Panc1 (cell line): ENCODE results near the gene NSDHL. TPM values are rescaled to one million over a fixed set of nuclear protein-coding genes. Genes with fewer than 3 reads are reported as not detected.
A peak's percentile ranks its signal among the peaks of the same experiment; 100 is the strongest.

Experiments used
- ATAC-seq: fragments of 200-7000 bp; cut with Tn5 transposase; 2 replicates; pipeline ENCODE4 v1.9.1; 2020; ENCODE audit warnings: mild to moderate bottlenecking, moderate library complexity
- BruUV-seq: library from RNA; stranded (reverse); fragments of 400-500 nt; replicated peaks from 2 replicates; lab custom pipeline; 2021; lab: Mats Ljungman, UMichigan
- CTCF ChIA-PET: fragments of 300-600 bp; sonication (Branson Sonifier 250); formaldehyde crosslinking; loops from one replicate; lab custom pipeline; 2022; ENCODE audit warnings: antibody characterized with exemption; lab: Charles Lee
- POLR2A ChIA-PET: fragments of 300-600 bp; sonication (Branson Sonifier 250); formaldehyde crosslinking; loops from one replicate; lab custom pipeline; 2022; ENCODE audit warnings: antibody characterized with exemption; lab: Charles Lee
- DNase-seq: peaks from one replicate; pipeline ENCODE4 v3.0.0-alpha.2; 2010; ENCODE audit warnings: low read depth, low spot score
- H3K27ac ChIP-seq: 2 replicates; pipeline ENCODE4 v1.5.1; 2011; ENCODE audit warnings: mild to moderate bottlenecking, low read length, inconsistent platforms
- H3K27me3 ChIP-seq: fragments of 200-500 bp; sonication (Bioruptor generic); 2 replicates; pipeline ENCODE4 v1.6.0; 2014; ENCODE audit warnings: low read length, inconsistent platforms; ENCODE audit not compliant: control insufficient read depth, insufficient read depth
- H3K36me3 ChIP-seq: fragments of 200-500 bp; sonication (Bioruptor generic); 2 replicates; pipeline ENCODE4 v1.5.1; 2014; ENCODE audit warnings: inconsistent platforms, mild to moderate bottlenecking, low read length, moderate library complexity; ENCODE audit not compliant: control insufficient read depth, insufficient read depth
- H3K4me1 ChIP-seq: 2 replicates; pipeline ENCODE4 v1.5.1; 2011; ENCODE audit warnings: inconsistent platforms, mild to moderate bottlenecking, low read length, moderate library complexity; ENCODE audit not compliant: control insufficient read depth, insufficient read depth
- H3K4me3 ChIP-seq, 2 experiments: 2 replicates each; pipeline ENCODE4 v1.5.1; 2011 to 2012; ENCODE audit warnings: low read depth in 2 of 2, low read length in 2 of 2, mild to moderate bottlenecking in 2 of 2, inconsistent platforms in 1 of 2, moderate library complexity in 1 of 2
- H3K9me3 ChIP-seq: fragments of 200-500 bp; sonication (Bioruptor generic); 2 replicates; pipeline ENCODE4 v1.5.1; 2014; ENCODE audit warnings: low read depth, mild to moderate bottlenecking, inconsistent platforms, low read length, moderate library complexity; ENCODE audit not compliant: control insufficient read depth, insufficient read depth
- CTCF ChIP-seq: fragments of 450-650 bp; IDR thresholded peaks from 2 replicates; pipeline ENCODE4 v1.5.1; 2017; ENCODE audit warnings: mild to moderate bottlenecking
- POLR2AphosphoS5 ChIP-seq: IDR thresholded peaks from 2 replicates; pipeline ENCODE4 v1.6.1; 2012; ENCODE audit warnings: mild to moderate bottlenecking, low read depth, low read length, moderate library complexity
- REST ChIP-seq, 2 experiments: IDR thresholded peaks; 2 replicates each; pipeline ENCODE4 v1.6.1; 2011 to 2012; ENCODE audit warnings: low read depth in 2 of 2, control low read depth in 1 of 2, low read length in 1 of 2, mild to moderate bottlenecking in 1 of 2, moderate library complexity in 1 of 2; ENCODE audit not compliant: insufficient read depth in 1 of 2
- SIN3A ChIP-seq: IDR thresholded peaks from 2 replicates; pipeline ENCODE4 v1.6.1; 2012; ENCODE audit warnings: low read depth, mild to moderate bottlenecking, low read length, moderate library complexity, borderline replicate concordance; ENCODE audit not compliant: insufficient read depth
- TCF7L2 ChIP-seq: IDR thresholded peaks from 2 replicates; pipeline ENCODE4 v1.6.1; 2011; ENCODE audit warnings: mild to moderate bottlenecking, low read depth, low read length, inconsistent platforms
- in situ Hi-C: cut with HindIII; loops from 2 replicates; pipeline ENCODE4 v1.10.0; 2016; ENCODE audit warnings: low sequenced_read_pairs, low pct_unique_long_range_greater_than_20kb
- intact Hi-C: fragments of 100-400 bp; cut with micrococcal nuclease; formaldehyde crosslinking; loops from one replicate; pipeline ENCODE4 v1.10.0; 2022; ENCODE audit not compliant: unreplicated experiment
- total RNA-seq: library from RNA; stranded (reverse); gene quantifications from one replicate; pipeline ENCODE4 v1.2.1, GENCODE V29; 2021; ENCODE audit not compliant: unreplicated experiment

The NSDHL gene
- total RNA-seq, 1 experiment from 2014 or later, result 75.0 TPM

- in situ Hi-C loops (no loop called here), intact Hi-C loops (no loop called here)
- Histone ChIP-seq H3K27me3 (no peaks in the 10 kb centered on the region), H3K9me3 (no peaks in the 10 kb centered on the region), H3K4me1 (no peaks in the 10 kb centered on the region), H3K4me3 (no peak overlapping the region), H3K36me3 (peaks cover 6% of the 10 kb centered on the region; the same call in 1 of the 2 replicates), H3K27ac (no peak overlapping the region)
- ChIA-PET CTCF (no interaction called here), POLR2A (no interaction called here)
- TF ChIP-seq SIN3A (no peak), TCF7L2 (no peak), CTCF (no peak), REST (IDR thresholded peaks at IDR 0.05; ENCODE audit: insufficient read depth in 1 of 2, low read depth in 2 of 2, low read length in 1 of 2) (no peak), POLR2AphosphoS5 (no peak)
- DNase-seq (no peak), ATAC-seq (peak; percentile 34; the same call in 1 of the 2 replicates)
- no TSS peak for BruUV-seq
Measured at GRCh38 chrX:152861116-152861515, 30.3 kb downstream of the NSDHL start.

- TF ChIP-seq POLR2AphosphoS5 (no peak), TCF7L2 (no peak), SIN3A (no peak), CTCF (no peak), REST (IDR thresholded peaks at IDR 0.05; ENCODE audit: insufficient read depth in 1 of 2, low read depth in 2 of 2, low read length in 1 of 2) (no peak)
- intact Hi-C loops (no loop called here), in situ Hi-C loops (no loop called here)
- POLR2A ChIA-PET, result no interaction called here
- no peaks in the 10 kb centered on the region for H3K4me1 ChIP-seq
- DNase-seq (no peak), ATAC-seq (no peak)
- CTCF ChIA-PET, result no interaction called here
- H3K36me3 ChIP-seq, result peaks cover 6% of the 10 kb centered on the region; the same call in 1 of the 2 replicates
- H3K27me3 ChIP-seq, result no peaks in the 10 kb centered on the region
- no TSS peak for BruUV-seq
- no peak overlapping the region for H3K27ac ChIP-seq
- no peaks in the 10 kb centered on the region for H3K9me3 ChIP-seq
- H3K4me3 ChIP-seq, result no peak overlapping the region
Measured at GRCh38 chrX:152861826-152862225, 31.0 kb downstream of the NSDHL start.
